ENCODE measurements around the gene MRPL58.

- no peak for TF ChIP-seq POLR2A (IDR thresholded peaks at IDR 0.05)
- no peak for TF ChIP-seq CTCF (IDR thresholded peaks at IDR 0.05)
Observed at GRCh38 chr17:75030161-75030560, 17.7 kb downstream of the MRPL58 start.
